Activated T-cell treated with anti-CD3 and anti-CD28 coated beads, Interleukin-2, amount 50 U/mL, for 1 hour (primary cell): ENCODE measurements around the gene AP2M1.
"Not testable (repeated sequence)": the region's sequence is repeated elsewhere in the genome, so short reads cannot be mapped to it uniquely, and the experiment has no call there.

Experiments
- DNase-seq: peaks from one replicate; pipeline ENCODE4 v3.0.0-alpha.2; 2020

The AP2M1 gene

DNA sequence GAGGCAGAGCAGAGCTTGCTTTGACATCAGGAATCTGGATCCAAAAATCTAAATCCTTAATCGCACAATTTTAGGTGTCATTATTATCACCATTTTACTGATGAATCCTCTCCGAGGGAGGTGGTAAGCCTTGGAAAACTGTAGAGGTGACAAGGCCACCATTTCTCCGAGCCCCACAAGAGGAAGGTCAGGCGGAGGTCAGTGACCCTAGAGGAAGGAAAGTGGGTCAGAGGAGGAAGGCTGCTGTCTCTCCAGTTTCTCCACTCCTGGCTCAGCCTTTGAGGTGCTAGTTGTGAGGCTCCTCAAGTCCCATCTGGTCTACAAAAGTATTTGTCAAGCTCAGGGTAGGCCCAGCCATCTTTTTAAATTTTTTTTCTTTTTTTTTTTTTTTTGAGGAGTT is 16.3 kb upstream of the AP2M1 start:
- DNase-seq, result no peak

DNA sequence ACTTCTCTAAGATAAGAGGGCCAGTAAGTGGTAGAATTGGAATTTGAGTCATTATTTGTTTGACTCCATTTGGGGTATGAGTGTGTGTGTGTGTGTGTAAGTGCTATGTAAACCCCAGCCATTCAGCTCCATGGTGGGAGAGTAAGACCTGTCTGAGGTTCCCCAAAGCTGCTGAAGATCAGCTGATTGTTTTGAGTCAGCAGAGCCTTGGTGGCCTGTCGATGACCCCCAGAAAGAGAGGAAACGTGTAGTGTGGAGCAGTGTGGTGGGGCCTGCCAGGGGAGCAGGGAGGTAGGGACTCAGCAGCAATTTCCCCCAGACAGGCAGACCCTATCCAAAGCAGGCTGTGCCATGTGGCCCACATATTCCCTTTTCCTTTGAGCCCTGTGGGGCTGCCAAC is 14.2 kb upstream of the AP2M1 start:
- DNase-seq, result no peak

GRCh38 chr3:184162571-184163070 is 12.0 kb upstream of the AP2M1 start:
- DNase-seq, result not testable (repeated sequence)

DNA sequence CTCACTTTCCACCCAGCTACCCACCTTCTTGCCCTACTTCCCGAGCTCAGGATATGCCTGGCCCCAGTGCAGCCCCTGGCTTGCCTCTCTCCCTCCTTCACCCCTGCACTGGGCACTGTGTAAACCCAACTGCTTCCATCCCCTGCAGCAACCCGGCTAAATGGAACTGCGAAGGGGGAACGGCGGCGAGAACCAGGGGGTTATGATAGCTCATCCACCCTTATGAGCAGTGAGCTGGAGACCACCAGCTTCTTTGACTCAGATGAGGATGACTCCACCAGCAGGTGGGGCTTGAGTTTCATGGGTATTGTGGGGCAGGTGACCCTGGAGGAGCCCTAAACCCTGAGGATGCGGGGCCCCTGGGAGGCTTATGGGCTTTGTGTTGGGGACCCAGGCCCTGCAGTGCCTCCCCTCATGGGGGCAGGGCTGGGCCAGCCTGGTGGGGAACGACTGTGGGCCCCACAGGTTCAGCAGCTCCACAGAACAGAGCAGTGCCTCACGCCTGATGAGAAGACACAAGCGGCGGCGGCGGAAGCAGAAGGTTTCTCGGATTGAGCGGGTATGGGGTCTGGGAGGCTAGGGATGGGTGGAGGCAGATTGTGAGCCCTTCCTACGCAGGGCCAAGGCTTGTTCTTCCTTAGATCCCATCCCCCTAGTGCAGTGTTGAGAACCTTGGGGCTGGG is 9.9 kb upstream of the AP2M1 start:
- no peak for DNase-seq

GRCh38 chr3:184165543-184165942 is 9.1 kb upstream of the AP2M1 start:
- no peak for DNase-seq

GRCh38 chr3:184166671-184167070 is 8.0 kb upstream of the AP2M1 start:
- no peak for DNase-seq

DNA sequence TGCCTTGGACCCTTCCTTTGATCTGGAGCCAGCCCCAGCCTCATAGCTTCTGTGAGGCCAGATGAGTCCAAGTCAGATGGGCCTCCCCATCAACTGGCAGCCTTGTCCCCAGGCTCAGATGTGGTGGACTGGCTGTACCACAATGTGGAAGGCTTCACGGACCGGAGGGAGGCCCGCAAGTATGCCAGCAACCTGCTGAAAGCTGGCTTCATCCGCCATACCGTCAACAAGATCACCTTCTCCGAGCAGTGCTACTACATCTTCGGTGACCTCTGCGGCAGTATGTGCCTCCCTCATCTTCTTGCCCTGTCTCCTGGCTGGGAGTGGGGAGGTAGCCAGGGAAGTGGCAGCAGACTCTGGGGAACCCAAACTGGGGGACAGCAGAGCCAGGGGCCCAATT is 6.9 kb upstream of the AP2M1 start:
- DNase-seq, result no peak

- no peak for DNase-seq
Measured at GRCh38 chr3:184168363-184169120, 6.1 kb upstream of the AP2M1 start.

DNA sequence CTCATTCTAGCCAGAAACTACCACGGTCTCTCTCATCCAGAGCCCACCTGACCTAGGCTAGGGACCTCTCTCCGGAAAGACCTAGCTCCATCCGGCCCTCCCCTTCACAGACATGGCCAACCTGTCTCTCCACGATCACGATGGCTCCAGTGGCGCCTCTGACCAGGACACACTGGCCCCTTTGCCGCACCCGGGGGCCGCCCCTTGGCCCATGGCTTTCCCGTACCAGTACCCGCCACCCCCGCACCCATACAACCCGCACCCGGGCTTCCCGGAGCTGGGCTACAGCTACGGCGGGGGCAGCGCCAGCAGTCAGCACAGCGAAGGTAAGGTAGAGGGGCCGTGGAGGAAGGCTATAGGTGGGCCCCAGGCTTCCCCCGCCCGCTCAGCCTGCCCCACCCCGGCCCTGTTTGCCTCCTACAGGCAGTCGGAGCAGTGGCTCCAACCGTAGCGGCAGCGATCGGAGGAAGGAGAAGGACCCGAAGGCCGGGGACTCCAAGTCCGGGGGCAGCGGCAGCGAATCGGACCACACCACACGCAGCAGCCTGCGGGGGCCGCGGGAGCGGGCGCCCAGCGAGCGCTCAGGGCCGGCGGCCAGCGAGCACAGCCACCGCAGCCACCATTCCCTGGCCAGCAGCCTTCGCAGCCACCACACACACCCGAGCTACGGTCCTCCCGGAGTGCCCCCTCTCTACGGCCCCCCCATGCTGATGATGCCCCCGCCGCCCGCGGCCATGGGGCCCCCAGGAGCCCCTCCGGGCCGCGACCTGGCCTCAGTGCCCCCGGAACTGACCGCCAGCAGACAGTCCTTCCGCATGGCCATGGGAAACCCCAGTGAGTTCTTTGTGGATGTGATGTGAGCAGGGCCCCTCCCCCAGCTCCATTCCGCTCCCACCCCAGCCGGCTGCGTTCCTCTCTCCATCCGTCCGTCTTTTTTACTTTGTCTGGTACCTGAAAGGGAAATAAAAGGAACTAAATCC is 4.5 kb upstream of the AP2M1 start:
- DNase-seq, result no peak

DNA sequence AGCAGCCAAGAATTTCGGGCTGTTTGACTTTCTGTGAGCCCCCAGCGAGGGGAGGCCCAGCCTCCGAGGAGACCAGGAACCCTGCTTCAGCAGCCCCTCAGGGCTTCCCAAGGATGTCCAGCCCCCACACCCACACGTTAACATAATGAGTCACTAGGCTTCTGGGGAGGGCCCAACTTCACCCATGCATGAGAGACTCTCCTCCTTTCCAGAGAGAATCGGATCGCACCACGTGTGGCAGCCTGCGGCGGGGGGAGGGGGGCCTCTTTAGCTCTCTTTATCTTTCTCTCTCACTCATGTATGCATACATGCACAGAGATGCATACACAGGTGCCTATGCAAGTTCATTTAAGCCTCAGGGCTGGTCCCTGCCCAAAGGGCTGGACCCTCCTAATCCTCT is 3.1 kb upstream of the AP2M1 start:
- DNase-seq, result no peak

GRCh38 chr3:184172681-184173373 is 1.8 kb upstream of the AP2M1 start:
- no peak for DNase-seq

GRCh38 chr3:184173374-184173722 is 1.3 kb upstream of the AP2M1 start:
- no peak for DNase-seq

- DNase-seq, result no peak
Measured at GRCh38 chr3:184174284-184174645, 390 bp upstream of the AP2M1 start.

DNA sequence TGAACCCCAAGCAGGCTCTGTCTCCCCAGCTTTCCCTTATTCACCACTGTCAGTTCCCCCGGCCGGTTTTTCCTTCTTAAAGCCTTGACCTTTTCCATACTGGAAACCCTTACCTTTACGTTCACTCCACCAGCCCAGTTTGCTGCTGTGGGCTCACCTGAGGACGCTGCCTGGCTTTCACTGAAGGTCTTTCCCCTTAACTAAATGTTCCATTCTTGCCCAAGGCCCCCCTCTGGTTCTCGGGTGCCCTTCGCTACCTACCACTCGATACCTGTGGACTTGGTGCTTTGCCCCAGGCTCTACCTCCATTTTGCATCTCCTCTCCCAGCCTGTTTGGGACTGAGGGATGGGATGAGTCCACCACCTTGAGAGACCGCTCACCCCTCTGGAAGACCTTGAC is 851 bp downstream of the AP2M1 start:
- DNase-seq, result no peak

DNA sequence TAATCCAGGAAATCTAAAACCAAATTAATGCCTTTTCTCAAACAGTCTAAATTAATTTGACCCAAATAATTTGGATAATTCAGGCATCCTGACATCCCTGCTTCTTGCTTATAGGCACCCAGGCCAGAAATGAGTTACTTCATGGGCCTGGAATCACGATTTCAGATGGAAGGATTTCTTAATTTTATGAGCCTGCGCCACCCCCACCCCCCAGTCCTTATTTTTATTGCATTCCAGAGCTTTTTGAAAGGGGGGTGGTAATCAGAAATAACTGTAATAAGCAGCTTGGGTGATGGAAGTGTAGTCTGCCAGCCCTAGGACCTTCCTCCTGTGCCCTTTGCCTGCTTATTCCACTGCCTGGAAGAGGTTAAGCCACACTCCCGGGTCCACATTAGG is 1.3 kb downstream of the AP2M1 start:
- no peak for DNase-seq

DNA sequence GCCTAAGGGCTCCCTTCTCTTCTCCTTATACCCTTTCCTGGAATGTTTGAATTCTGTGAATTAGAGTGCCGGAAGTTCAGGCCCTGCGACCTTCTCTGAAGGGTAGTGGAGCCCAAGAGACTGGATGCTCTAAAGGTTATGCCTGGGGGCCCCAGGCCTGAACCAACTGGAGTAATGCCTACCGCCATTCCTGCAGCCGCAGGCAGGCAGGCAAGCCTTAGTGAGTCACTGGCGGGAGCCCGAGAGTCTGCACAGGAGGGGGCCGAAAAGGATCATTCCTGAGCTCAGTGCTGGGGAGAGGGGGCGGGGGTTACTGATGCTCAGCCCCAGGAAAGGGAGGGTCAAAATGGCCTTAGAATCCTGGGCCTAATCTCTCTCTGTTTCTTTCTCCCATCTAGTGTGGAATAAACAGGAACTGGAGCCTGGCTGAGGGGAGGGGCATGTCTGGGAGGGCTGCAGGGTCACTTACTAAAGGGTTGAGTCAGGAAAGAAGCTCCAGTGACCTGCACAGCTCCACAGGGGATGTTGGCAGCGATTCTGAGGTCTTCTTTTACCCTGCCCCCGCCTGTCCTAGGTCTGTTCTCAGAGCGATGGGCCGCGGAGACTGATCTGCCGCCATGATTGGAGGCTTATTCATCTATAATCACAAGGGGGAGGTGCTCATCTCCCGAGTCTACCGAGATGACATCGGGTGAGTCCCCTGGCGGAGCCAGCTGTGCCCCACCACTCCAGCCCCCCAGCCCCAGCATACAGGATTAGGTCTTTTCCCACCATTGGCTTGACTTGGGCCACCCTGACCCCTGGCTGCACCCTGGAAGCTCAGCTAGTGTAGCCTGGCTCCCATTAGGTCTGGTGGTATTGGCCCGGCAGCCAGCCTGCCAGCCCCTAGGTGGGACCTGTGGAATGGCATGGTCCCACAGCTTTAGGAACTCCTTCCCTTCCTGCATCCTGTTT is 2.0 kb downstream of the AP2M1 start:
- DNase-seq, result no peak

DNA sequence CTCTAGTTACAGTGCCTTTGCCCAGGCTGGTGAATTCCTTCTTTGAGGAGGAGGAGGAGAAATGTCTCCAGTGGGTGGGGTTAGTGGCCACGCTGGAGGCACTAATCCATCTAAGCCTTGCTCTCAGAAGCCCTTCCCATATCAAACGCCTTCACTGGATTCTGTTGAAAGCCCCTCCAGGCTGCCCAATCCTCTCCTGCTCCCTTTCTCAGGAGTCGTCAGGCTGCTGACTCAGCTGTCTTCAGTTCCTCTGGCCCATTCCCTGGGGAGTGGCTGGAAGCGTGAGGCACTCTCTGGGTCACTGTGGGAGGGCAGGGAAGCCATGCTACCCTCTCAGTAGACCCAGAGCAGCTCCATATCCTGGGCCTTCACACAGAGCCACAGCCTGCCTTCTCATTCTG is 2.7 kb downstream of the AP2M1 start:
- no peak for DNase-seq

DNA sequence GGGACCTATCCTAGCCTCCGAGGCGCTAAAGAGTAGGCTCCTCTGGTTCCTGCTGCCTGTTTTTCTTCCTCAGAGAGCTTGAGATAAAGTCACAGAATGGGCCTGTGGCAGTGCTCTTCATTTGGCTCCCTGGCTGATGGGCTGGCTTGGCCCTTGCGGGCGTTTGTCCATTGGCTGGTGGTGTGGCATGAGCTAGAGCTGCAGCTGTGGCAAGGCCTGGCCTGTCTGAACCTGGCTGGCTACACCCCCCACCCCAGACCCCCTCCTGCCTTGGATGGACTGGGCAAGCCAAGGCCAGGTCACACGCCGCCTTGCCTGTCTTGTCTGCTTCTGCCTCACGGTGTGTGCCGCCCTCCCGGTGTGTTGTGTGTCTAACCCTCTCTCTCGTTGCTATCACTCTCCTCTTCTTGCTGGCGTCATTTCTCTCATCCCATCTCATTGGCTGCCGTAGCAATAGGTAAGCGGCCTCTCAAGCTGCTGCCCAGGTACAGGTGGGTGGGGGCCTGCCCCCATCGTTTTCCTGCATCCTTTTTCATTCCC is 3.2 kb downstream of the AP2M1 start:
- no peak for DNase-seq

GRCh38 chr3:184178521-184179138 is 4.0 kb downstream of the AP2M1 start:
- DNase-seq, result no peak

GRCh38 chr3:184180165-184180564 is 5.5 kb downstream of the AP2M1 start:
- no peak for DNase-seq

DNA sequence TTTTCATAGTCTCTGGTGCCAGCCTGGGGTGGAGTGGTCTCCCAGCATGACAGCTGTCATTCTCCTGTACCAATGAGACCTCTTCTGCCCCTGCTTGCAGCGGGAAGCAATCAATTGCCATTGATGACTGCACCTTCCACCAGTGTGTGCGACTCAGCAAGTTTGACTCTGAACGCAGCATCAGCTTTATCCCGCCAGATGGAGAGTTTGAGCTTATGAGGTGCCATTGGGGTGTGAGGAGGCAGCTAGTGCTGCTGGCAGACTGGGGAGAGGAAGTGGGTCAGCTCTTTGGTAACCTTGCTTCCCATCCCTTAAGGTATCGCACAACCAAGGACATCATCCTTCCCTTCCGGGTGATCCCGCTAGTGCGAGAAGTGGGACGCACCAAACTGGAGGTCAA is 6.9 kb downstream of the AP2M1 start:
- DNase-seq, result no peak
